Stomach (tissue), 4 donors: ENCODE data around the gene WEE1.

Experiments
- CTCF ChIP-seq, 7 experiments: fragments of 450-650 bp in 4 of 7; fragments of 200-600 bp in 3 of 7; sonication (generic) in 3 of 7; IDR thresholded peaks; one replicate each; pipeline ENCODE4 v1.5.1; 2016 to 2019; ENCODE audit warnings: antibody characterized with exemption in 7 of 7, control low read depth in 2 of 7, mild to moderate bottlenecking in 1 of 7
- POLR2AphosphoS5 ChIP-seq, 3 donors: sonication (generic); formaldehyde crosslinking; IDR thresholded peaks; one replicate each; pipeline ENCODE4 v1.6.1; 2016; ENCODE audit warnings: antibody characterized with exemption in 3 of 3

GRCh38 chr11:9569588-9570164, 3.8 kb upstream of the WEE1 start:
- TF ChIP-seq CTCF (IDR thresholded peaks at IDR 0.05): no peak
- no peak for TF ChIP-seq POLR2AphosphoS5 (IDR thresholded peaks at IDR 0.05)
